Neural cell (in vitro differentiated cells): Measurements from ENCODE around the gene FOXE1. TPM values are rescaled to one million over a fixed set of nuclear protein-coding genes. Genes with fewer than 3 reads are reported as not detected.

Experiments used
- H2AFZ ChIP-seq: fragments of 200-600, 300-800 bp; sonication (generic), shearing (Covaris generic); 2 replicates; pipeline ENCODE4 v1.6.0; 2014; ENCODE audit warnings: low read depth, mild to moderate bottlenecking, antibody characterized with exemption, low read length, moderate library complexity
- H3F3A ChIP-seq: fragments of 200-600 bp; shearing (Covaris generic); 2 replicates; pipeline ENCODE4 v1.6.1; 2016; ENCODE audit warnings: mild to moderate bottlenecking, moderate library complexity, mixed read lengths, antibody characterized with exemption, low read length; ENCODE audit not compliant: insufficient read depth, poor library complexity, severe bottlenecking
- H3K27ac ChIP-seq: fragments of 200-600, 300-800 bp; sonication (generic), shearing (Covaris generic); 2 replicates; pipeline ENCODE4 v1.5.1; 2014; ENCODE audit warnings: mild to moderate bottlenecking, low read length, moderate library complexity
- H3K27me3 ChIP-seq: fragments of 300-800, 200-600 bp; sonication (generic), shearing (Covaris generic); 2 replicates; pipeline ENCODE4 v1.6.0; 2014; ENCODE audit warnings: mild to moderate bottlenecking, low read depth, low read length, moderate library complexity; ENCODE audit not compliant: insufficient read depth
- H3K36me3 ChIP-seq: fragments of 300-800, 200-600 bp; sonication (generic), shearing (Covaris generic); 2 replicates; pipeline ENCODE4 v1.5.1; 2014; ENCODE audit warnings: mild to moderate bottlenecking, antibody characterized with exemption, low read length, moderate library complexity; ENCODE audit not compliant: insufficient read depth
- H3K4me2 ChIP-seq: fragments of 300-800, 200-600 bp; sonication (generic), shearing (Covaris generic); 2 replicates; pipeline ENCODE4 v1.6.0; 2014; ENCODE audit warnings: mild to moderate bottlenecking, low read length
- H3K4me3 ChIP-seq: fragments of 300-800, 200-600 bp; sonication (generic), shearing (Covaris generic); 2 replicates; pipeline ENCODE4 v1.5.1; 2014; ENCODE audit warnings: mild to moderate bottlenecking, low read length, moderate library complexity
- H3K79me2 ChIP-seq: fragments of 200-600 bp; shearing (Covaris generic); replicated peaks from 2 replicates; pipeline ENCODE4 v1.6.0; 2014; ENCODE audit warnings: mild to moderate bottlenecking, low read length, moderate library complexity; ENCODE audit not compliant: insufficient read depth
- H3K9ac ChIP-seq: fragments of 300-800, 200-600 bp; sonication (generic), shearing (Covaris generic); 2 replicates; pipeline ENCODE4 v1.6.1; 2016; ENCODE audit warnings: mild to moderate bottlenecking, low read length, mixed read lengths
- H3K9me2 ChIP-seq: fragments of 200-600 bp; shearing (Covaris generic); 2 replicates; pipeline ENCODE4 v1.6.1; 2016; ENCODE audit warnings: mild to moderate bottlenecking, low read length, mixed read lengths; ENCODE audit not compliant: insufficient read depth
- H3K9me3 ChIP-seq: fragments of 200-600, 300-800 bp; sonication (generic), shearing (Covaris generic); 2 replicates; pipeline ENCODE4 v1.6.1; 2016; ENCODE audit warnings: mild to moderate bottlenecking, mixed run types, low read length, moderate library complexity, mixed read lengths
- H4K20me1 ChIP-seq: fragments of 200-600 bp; shearing (Covaris generic); 2 replicates; pipeline ENCODE4 v1.6.1; 2016; ENCODE audit warnings: mild to moderate bottlenecking, mixed run types; ENCODE audit not compliant: insufficient read depth
- EP300 ChIP-seq: fragments of 450-650 bp; conservative IDR thresholded peaks from 2 replicates; pipeline ENCODE4 v1.6.1; 2014; ENCODE audit warnings: antibody characterized with exemption, mild to moderate bottlenecking, moderate library complexity; ENCODE audit not compliant: poor library complexity, severe bottlenecking
- EZH2 ChIP-seq: fragments of 200-600, 300-800 bp; shearing (Covaris generic), sonication (generic); IDR thresholded peaks from 2 replicates; pipeline ENCODE4 v1.6.1; 2014; ENCODE audit warnings: antibody characterized with exemption, low read length, borderline replicate concordance, mild to moderate bottlenecking; ENCODE audit not compliant: insufficient read depth, poor library complexity, severe bottlenecking
- MXI1 ChIP-seq: fragments of 450-650 bp; conservative IDR thresholded peaks from 2 replicates; pipeline ENCODE4 v1.6.1; 2014; ENCODE audit warnings: antibody characterized with exemption, mild to moderate bottlenecking; ENCODE audit not compliant: poor library complexity, severe bottlenecking
- POLR2AphosphoS5 ChIP-seq: IDR thresholded peaks from 2 replicates; pipeline ENCODE4 v1.6.1; 2012
- RAD21 ChIP-seq: fragments of 450-650 bp; conservative IDR thresholded peaks from 2 replicates; pipeline ENCODE4 v1.6.1; 2014; ENCODE audit warnings: antibody characterized with exemption, mild to moderate bottlenecking, moderate library complexity
- SMC3 ChIP-seq: fragments of 450-650 bp; conservative IDR thresholded peaks from 2 replicates; pipeline ENCODE4 v1.6.1; 2014; ENCODE audit warnings: antibody characterized with exemption, mild to moderate bottlenecking, moderate library complexity; ENCODE audit not compliant: poor library complexity
- TAF1 ChIP-seq: IDR thresholded peaks from 2 replicates; pipeline ENCODE4 v1.6.1; 2012; ENCODE audit warnings: low read depth
- polyA plus RNA-seq: library from polyadenylated mRNA; depleted of rRNA; stranded (reverse); fragments of >200 nt; gene quantifications from 2 replicates; pipeline ENCODE4 v1.2.3, GENCODE V29; 2014
- TF ChIP-seq, protein P1 (sequence below): IDR thresholded peaks from 2 replicates; pipeline ENCODE4 v1.6.1; 2012; ENCODE audit warnings: borderline replicate concordance
- TF ChIP-seq, protein P2 (sequence below): fragments of 450-650 bp; IDR thresholded peaks from 2 replicates; pipeline ENCODE4 v1.5.1; 2014; ENCODE audit warnings: antibody characterized with exemption, mild to moderate bottlenecking, moderate library complexity; ENCODE audit not compliant: poor library complexity, severe bottlenecking

Gene FOXE1
- polyA plus RNA-seq, 1 donor from 2014 or later: not detected

DNA sequence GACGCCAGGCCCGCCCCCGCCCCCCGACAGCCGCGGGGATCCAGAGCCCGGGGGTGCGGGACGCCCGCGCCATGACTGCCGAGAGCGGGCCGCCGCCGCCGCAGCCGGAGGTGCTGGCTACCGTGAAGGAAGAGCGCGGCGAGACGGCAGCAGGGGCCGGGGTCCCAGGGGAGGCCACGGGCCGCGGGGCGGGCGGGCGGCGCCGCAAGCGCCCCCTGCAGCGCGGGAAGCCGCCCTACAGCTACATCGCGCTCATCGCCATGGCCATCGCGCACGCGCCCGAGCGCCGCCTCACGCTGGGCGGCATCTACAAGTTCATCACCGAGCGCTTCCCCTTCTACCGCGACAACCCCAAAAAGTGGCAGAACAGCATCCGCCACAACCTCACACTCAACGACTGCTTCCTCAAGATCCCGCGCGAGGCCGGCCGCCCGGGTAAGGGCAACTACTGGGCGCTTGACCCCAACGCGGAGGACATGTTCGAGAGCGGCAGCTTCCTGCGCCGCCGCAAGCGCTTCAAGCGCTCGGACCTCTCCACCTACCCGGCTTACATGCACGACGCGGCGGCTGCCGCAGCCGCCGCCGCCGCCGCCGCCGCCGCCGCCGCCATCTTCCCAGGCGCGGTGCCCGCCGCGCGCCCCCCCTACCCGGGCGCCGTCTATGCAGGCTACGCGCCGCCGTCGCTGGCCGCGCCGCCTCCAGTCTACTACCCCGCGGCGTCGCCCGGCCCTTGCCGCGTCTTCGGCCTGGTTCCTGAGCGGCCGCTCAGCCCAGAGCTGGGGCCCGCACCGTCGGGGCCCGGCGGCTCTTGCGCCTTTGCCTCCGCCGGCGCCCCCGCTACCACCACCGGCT, 1.0 kb downstream of the FOXE1 start:
- Histone ChIP-seq H3K27ac (no peak overlapping the region), H3K79me2 (no peaks in the 10 kb centered on the region), H3F3A (no peaks in the 10 kb centered on the region), H3K9me3 (no peaks in the 10 kb centered on the region), H3K9ac (no peak overlapping the region), H3K36me3 (no peaks in the 10 kb centered on the region), H4K20me1 (no peaks in the 10 kb centered on the region), H2AFZ (no peak overlapping the region), H3K4me3 (peak overlapping the region; percentile 68), H3K27me3 (peaks cover 98% of the 10 kb centered on the region), H3K9me2 (no peaks in the 10 kb centered on the region), H3K4me2 (no peak overlapping the region)
- TF ChIP-seq MXI1 (peak; percentile 20), POLR2AphosphoS5 (no peak), RAD21 (no peak), EP300 (no peak), SMC3 (peak; percentile 49), EZH2 (no peak), TAF1 (no peak)
- TF ChIP-seq, protein P1, sequence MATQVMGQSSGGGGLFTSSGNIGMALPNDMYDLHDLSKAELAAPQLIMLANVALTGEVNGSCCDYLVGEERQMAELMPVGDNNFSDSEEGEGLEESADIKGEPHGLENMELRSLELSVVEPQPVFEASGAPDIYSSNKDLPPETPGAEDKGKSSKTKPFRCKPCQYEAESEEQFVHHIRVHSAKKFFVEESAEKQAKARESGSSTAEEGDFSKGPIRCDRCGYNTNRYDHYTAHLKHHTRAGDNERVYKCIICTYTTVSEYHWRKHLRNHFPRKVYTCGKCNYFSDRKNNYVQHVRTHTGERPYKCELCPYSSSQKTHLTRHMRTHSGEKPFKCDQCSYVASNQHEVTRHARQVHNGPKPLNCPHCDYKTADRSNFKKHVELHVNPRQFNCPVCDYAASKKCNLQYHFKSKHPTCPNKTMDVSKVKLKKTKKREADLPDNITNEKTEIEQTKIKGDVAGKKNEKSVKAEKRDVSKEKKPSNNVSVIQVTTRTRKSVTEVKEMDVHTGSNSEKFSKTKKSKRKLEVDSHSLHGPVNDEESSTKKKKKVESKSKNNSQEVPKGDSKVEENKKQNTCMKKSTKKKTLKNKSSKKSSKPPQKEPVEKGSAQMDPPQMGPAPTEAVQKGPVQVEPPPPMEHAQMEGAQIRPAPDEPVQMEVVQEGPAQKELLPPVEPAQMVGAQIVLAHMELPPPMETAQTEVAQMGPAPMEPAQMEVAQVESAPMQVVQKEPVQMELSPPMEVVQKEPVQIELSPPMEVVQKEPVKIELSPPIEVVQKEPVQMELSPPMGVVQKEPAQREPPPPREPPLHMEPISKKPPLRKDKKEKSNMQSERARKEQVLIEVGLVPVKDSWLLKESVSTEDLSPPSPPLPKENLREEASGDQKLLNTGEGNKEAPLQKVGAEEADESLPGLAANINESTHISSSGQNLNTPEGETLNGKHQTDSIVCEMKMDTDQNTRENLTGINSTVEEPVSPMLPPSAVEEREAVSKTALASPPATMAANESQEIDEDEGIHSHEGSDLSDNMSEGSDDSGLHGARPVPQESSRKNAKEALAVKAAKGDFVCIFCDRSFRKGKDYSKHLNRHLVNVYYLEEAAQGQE: no peak
- TF ChIP-seq, protein P2, sequence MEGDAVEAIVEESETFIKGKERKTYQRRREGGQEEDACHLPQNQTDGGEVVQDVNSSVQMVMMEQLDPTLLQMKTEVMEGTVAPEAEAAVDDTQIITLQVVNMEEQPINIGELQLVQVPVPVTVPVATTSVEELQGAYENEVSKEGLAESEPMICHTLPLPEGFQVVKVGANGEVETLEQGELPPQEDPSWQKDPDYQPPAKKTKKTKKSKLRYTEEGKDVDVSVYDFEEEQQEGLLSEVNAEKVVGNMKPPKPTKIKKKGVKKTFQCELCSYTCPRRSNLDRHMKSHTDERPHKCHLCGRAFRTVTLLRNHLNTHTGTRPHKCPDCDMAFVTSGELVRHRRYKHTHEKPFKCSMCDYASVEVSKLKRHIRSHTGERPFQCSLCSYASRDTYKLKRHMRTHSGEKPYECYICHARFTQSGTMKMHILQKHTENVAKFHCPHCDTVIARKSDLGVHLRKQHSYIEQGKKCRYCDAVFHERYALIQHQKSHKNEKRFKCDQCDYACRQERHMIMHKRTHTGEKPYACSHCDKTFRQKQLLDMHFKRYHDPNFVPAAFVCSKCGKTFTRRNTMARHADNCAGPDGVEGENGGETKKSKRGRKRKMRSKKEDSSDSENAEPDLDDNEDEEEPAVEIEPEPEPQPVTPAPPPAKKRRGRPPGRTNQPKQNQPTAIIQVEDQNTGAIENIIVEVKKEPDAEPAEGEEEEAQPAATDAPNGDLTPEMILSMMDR: peak; percentile 67

DNA sequence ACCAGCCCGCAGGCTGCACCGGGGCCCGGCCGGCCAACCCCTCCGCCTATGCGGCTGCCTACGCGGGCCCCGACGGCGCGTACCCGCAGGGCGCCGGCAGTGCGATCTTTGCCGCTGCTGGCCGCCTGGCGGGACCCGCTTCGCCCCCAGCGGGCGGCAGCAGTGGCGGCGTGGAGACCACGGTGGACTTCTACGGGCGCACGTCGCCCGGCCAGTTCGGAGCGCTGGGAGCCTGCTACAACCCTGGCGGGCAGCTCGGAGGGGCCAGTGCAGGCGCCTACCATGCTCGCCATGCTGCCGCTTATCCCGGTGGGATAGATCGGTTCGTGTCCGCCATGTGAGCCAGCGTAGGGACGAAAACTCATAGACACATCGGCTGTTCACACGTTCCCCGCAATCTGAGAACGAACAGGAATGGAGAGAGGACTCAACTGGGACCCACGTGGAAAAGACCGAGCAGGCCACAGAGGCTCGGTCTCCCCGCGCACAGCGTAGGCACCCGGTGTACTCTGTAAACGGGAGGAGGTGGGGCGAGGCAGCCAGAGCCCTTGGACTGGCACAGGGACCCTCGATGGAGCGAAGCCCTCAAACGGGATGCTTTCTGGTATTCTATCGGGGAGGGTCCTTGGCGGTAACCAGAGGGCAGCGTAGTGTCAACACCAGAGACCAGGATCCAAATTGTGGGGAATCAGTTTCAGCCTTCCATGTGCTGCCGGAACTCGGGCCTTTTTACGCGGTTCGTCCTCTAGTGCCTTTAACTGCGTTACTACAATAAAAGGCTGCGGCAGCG, 1.9 kb downstream of the FOXE1 start:
- Histone ChIP-seq H3K9me3 (no peaks in the 10 kb centered on the region), H3K4me2 (no peak overlapping the region), H3K27me3 (peaks cover 98% of the 10 kb centered on the region), H4K20me1 (no peaks in the 10 kb centered on the region), H3K36me3 (no peaks in the 10 kb centered on the region), H2AFZ (no peak overlapping the region), H3K79me2 (no peaks in the 10 kb centered on the region), H3K27ac (no peak overlapping the region), H3K9me2 (no peaks in the 10 kb centered on the region), H3F3A (no peaks in the 10 kb centered on the region), H3K4me3 (no peak overlapping the region), H3K9ac (no peak overlapping the region)
- no peak for TF ChIP-seq MXI1
- peak; percentile 84 for TF ChIP-seq EZH2
